Measurements from ENCODE around the gene SRP9.
"Not testable (repeated sequence)": the region's sequence is repeated elsewhere in the genome, so short reads cannot be mapped to it uniquely, and the experiment has no call there.

SRP9 gene

GRCh38 chr1:225774281-225775147 lies 3.1 kb upstream of the SRP9 start:
- DNase-seq (ENCODE audit: low read depth in 3 of 3): no peak

- no peak for DNase-seq (ENCODE audit: low read depth in 3 of 3)
Measured at GRCh38 chr1:225776294-225776693, 1.3 kb upstream of the SRP9 start.

GRCh38 chr1:225777058-225777582 lies 506 bp upstream of the SRP9 start:
- DNase-seq (ENCODE audit: low read depth in 3 of 3): peak in 1 of 3 experiments; percentile 4

DNA sequence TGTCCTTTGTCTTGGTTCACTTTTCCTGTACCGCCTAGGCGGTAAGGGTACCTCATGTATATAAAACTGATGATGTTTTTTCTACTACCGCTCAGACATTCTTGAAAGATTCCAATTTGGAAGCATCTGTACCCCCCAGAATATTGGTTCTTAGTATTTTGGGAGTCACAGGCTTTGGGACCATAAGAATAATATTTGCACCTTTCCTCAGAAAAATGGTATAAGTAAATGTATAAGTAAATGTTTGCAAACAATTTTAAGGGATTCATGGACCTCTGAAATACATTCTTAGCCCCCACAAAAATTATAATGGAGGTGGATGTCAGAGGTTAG lies 677 bp downstream of the SRP9 start:
- no peak for DNase-seq (ENCODE audit: low read depth in 3 of 3)

DNA sequence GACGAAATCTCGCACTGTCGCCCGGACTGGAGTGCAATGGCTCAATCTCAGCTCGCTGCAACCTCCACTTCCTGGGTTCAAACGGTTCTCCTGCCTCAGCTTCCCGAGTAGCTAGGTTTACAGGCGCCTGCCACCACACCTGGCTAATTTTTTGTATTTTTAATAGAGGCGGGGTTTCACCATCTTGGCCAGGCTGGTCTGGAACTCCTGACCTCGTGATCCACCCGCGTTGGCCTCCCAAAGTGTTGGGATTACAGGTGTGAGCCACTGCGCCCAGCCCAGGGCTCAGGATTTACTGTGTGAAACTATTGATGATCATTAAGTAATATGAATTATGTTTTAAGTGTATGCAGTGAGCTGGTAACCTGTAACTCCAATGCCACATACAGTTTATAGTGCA lies 1.5 kb downstream of the SRP9 start:
- DNase-seq (ENCODE audit: low read depth in 3 of 3): not testable (repeated sequence)

GRCh38 chr1:225780134-225780533 lies 2.5 kb downstream of the SRP9 start:
- no peak for DNase-seq (ENCODE audit: low read depth in 3 of 3)

DNA sequence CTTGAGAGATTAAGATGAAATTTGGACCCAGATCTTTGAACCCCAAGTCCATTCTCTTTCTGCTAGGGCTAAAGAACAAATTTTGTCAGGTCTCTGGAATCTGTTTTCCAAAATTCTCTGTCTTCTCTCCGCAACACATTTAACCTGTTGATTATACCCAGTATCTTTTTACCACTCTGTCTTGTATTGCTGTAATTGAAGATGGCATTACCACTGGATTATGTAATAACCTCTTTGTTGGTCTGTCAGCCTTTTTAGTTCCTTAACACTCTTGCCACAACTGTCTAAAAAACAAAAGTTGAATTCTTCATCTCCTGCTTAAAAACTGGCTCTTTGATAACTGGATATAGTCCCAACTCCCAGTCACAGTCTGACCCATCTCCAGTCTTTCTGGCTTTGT lies 3.0 kb downstream of the SRP9 start:
- no peak for DNase-seq (ENCODE audit: low read depth in 3 of 3)

DNA sequence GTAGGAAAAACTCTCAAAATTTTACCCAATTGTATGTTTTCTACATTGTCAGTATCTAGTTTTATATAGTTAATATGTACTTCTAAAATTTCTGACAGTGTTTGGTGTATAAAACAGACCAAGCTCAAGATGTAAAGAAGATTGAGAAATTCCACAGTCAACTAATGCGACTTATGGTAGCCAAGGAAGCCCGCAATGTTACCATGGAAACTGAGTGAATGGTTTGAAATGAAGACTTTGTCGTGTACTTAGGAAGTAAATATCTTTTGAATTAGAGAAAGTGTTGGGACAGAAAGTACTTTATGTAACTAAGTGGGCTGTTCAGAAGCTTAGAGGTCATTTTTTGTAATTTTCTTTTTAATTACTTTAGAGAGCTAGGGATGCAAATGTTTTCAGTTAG lies 11.5 kb downstream of the SRP9 start:
- not testable (repeated sequence) for DNase-seq (ENCODE audit: low read depth in 3 of 3)

- DNase-seq (ENCODE audit: low read depth in 3 of 3): no peak
Measured at GRCh38 chr1:225794954-225795353, 17.3 kb downstream of the SRP9 start.

- DNase-seq (ENCODE audit: low read depth in 3 of 3): not testable (repeated sequence)
Measured at GRCh38 chr1:225796097-225796496, 18.5 kb downstream of the SRP9 start.

DNA sequence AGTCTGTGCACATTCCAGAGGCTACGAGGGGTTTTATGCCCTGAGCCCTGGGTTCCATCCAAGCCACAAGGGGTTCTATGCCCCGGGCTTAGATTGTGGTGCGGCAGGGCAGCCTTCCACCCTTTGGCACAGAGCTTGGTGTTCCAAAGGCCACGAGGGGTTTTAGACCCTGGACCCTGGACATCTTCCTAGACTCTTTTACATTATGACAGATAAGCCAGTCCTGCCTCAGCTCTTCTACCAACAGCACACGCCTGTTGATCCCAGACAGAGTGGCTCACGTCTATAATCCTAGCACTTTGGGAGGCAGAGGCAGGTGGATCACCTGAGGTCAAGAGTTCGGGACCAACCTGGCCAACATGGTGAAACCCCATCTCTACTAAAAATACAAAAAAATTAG lies 23.5 kb downstream of the SRP9 start:
- DNase-seq (ENCODE audit: low read depth in 3 of 3): not testable (repeated sequence)

DNA sequence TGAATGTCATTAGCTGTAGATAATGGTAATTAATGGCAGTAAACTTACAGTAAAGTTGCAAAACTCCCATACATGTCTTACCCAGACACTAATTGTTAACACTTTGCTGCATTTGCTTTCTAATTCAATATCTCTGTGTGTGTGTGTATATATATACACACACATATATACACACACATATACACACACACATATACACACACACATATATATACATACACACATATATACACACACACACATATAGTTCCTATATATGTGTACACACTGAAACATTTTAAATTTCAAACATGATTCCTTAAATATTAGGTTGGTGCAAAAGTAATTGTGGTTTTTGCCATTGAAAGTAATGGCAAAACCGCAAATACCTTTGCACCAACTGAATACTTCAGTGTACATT lies 28.6 kb downstream of the SRP9 start:
- no peak for DNase-seq (ENCODE audit: low read depth in 3 of 3)

DNA sequence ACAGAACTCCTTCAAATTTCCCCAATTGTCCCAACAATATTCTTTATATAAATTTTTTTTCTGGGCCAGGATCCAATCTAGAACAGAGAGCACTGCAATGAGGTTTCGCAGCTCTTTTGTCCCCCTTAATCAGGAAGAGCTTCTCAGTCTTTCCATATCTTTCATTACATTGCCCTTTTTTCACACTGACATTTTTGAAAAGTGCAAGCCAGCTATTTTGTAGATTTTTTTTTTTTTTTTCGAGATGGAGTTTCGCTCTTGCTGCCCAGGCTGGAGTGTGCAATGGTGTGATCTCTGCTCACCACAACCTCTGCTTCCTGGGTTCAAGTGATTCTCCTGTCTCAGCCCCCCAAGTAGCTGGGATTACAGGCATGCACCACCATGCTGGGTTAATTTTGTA lies 29.1 kb downstream of the SRP9 start:
- DNase-seq (ENCODE audit: low read depth in 3 of 3): not testable (repeated sequence)

GRCh38 chr1:225808136-225808535 lies 30.5 kb downstream of the SRP9 start:
- DNase-seq (ENCODE audit: low read depth in 3 of 3): no peak

DNA sequence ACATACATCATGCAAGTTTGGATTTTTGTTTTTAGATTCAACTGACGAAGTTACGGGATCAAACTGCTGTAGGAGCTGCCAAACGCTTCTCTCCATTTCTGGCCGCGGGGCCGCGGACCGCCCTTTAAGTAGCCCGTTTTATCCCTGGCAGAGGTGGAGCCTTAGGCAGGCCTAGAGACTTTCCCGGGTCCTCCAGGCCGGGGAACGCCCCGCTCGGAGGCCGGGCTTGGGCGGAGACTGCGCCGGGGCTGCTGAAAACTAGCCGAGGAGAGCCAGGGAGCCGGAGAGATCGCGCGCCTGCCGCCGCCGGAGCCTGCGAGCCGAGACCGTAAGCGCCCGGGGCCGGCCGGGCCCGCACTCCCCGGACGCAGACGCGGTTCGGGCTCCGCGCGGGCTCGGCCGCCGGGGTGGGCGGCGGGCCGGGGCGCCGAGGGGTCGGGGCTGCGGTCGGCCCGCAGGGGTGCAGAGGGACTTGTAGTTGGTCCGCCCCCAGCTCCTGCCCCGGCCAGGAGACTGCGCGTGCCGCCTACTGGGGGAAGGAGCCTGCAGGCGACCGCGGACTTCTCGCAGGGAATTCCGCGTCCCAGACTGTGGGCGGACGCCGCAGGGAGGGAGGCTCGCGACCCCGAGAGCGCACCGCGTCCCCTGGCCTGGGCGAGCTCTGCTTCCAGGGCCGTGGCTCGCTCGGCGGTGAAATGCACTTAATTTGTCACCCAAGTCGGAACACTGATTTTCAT lies 32.4 kb downstream of the SRP9 start, which contains the start of gene EPHX1:
Gene EPHX1, plus strand, starts transcription at position 283 of the 737 bp plus-strand sequence. CDS start 18,606 bp downstream, outside the sequence.
- peak; percentile 49 to 82 (median 55) for DNase-seq (ENCODE audit: low read depth in 3 of 3)

- DNase-seq (ENCODE audit: low read depth in 3 of 3): not testable (repeated sequence)
Measured at GRCh38 chr1:225810579-225811538, 33.2 kb downstream of the SRP9 start.

GRCh38 chr1:225811622-225812487 lies 34.2 kb downstream of the SRP9 start:
- DNase-seq (ENCODE audit: low read depth in 3 of 3): no peak

DNA sequence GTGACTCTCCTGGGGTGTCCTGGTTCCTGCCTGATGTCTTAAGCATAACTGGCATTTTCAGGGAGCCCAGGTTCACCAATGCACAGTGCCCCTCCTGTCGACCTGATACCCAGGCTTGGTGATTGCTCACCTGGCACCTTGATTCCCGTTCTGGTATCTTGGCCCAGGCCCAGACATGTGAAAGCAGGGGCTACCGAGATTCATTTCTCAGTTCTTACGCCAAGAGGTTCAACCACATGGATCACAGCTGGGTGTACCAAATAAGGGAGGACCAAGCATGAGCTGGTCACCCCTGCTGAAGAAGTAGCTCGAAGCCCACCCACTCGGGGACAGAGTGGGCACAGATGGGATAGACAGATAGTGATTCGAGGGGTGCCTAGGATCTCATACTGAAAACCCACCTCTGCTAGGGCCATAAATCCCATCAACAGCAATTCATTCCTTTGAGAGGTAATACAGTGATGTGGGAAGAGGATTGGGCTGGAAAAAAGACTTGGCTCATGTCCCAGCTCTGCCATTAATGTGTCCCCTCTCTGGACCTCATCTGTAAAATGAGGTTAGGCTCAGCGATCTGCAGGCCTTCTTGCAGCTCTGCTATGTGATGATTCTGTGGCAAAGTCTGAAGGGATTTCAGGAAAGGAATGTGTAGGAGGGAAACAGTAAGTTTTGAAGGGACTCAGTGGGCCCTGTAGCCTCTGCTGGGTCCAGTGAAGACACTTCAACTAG lies 35.0 kb downstream of the SRP9 start:
- no peak for DNase-seq (ENCODE audit: low read depth in 3 of 3)

GRCh38 chr1:225813214-225813964 lies 35.8 kb downstream of the SRP9 start:
- DNase-seq (ENCODE audit: low read depth in 3 of 3): no peak

Measured in stimulated activated CD4-positive, alpha-beta T cell treated with anti-CD3 and anti-CD28 coated beads, TNF-alpha, amount 100 ng/mL, for 24 hours (primary cell).